HUES6 (cell line): Measurements from ENCODE around the gene PDCD7.

ENCODE experiments used
- H3K27ac ChIP-seq: 2 replicates; pipeline ENCODE4 v1.7.0; 2013; ENCODE audit warnings: low read depth, mild to moderate bottlenecking, low read length, inconsistent platforms
- H3K27me3 ChIP-seq: 2 replicates; pipeline ENCODE4 v1.6.1; 2013; ENCODE audit warnings: low read length; ENCODE audit not compliant: control insufficient read depth, insufficient read depth
- H3K36me3 ChIP-seq: 2 replicates; pipeline ENCODE4 v1.6.1; 2013; ENCODE audit warnings: low read length; ENCODE audit not compliant: control insufficient read depth, insufficient read depth
- H3K4me1 ChIP-seq: 2 replicates; pipeline ENCODE4 v1.6.1; 2013; ENCODE audit warnings: low read length; ENCODE audit not compliant: control insufficient read depth, insufficient read depth
- H3K4me3 ChIP-seq: 2 replicates; pipeline ENCODE4 v1.5.1; 2013; ENCODE audit warnings: low read depth, low read length
- H3K9ac ChIP-seq: one replicate; pipeline ENCODE4 v1.6.1; 2013; ENCODE audit warnings: mild to moderate bottlenecking, low read length
- H3K9me3 ChIP-seq: 2 replicates; pipeline ENCODE4 v1.6.1; 2013; ENCODE audit warnings: low read depth, low read length; ENCODE audit not compliant: control insufficient read depth, insufficient read depth

The PDCD7 gene

DNA sequence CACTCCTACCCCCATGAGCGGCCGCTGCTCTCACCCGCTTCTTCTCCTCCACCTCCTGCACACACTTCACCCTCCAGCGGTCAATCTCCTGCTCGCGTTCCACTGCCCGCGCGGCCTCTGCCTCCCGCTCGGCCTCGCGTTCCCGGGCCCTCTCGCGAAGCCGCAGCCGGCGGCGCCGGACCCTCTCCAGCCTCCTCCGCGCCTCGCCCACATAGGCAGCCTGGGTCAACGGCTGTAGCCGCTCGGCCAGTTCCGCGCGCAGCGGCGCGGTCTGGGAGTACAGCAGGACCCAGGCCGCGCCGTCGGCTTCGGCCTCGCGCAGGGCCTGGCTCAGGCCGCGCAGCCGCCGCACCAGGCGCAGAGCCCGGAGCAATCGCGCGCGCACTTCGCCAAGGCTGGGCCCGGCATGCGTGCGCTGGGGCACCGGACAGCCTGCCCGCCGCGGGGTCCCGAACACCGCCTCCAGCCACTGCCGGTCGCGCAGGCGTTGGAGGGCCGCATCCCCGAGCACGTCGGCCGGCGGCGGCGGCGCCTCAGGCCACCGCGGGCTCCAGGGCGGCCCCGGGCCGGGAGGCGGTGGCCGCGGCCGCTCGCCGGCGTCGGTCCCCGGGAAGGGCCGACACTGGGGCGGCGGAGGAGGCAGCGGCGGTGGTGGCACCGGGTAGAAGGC, 595 bp downstream of the PDCD7 start:
- Histone ChIP-seq H3K9ac (peak overlapping the region; percentile 75), H3K9me3 (peaks cover 23% of the 10 kb centered on the region), H3K4me1 (peaks cover 3% of the 10 kb centered on the region; the same call in 1 of the 2 replicates), H3K27me3 (no peaks in the 10 kb centered on the region), H3K4me3 (peak overlapping the region; percentile 74), H3K36me3 (peaks cover 21% of the 10 kb centered on the region), H3K27ac (peak overlapping the region; percentile 70; the same call in 1 of the 2 replicates)

GRCh38 chr15:65130941-65131340, 2.7 kb downstream of the PDCD7 start:
- Histone ChIP-seq H3K4me1 (peaks cover 3% of the 10 kb centered on the region; the same call in 1 of the 2 replicates), H3K4me3 (no peak overlapping the region), H3K27ac (no peak overlapping the region), H3K9ac (no peak overlapping the region), H3K9me3 (peaks cover 4% of the 10 kb centered on the region; the same call in 1 of the 2 replicates), H3K36me3 (peaks cover 35% of the 10 kb centered on the region), H3K27me3 (no peaks in the 10 kb centered on the region)

DNA sequence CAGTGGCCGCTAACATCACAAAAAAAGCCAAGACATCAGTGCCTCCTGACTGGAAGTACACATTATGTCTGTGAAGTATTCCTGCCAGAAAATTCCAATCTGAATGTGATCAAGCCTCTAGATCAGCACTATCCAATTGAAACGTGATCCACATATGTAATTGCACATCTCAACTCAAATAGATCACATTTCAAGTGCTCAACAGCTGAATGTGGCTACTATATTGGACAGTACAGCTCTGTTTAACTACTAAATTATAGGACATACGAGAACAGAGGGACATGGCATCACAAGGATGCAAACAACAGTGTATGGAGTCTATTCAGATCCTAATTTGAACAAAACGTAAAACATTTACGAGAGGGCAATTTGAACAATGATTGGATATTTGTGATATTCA, 18.1 kb downstream of the PDCD7 start:
- Histone ChIP-seq H3K36me3 (peaks cover 56% of the 10 kb centered on the region), H3K4me1 (no peaks in the 10 kb centered on the region), H3K4me3 (no peak overlapping the region), H3K9me3 (no peaks in the 10 kb centered on the region), H3K27me3 (no peaks in the 10 kb centered on the region), H3K9ac (no peak overlapping the region), H3K27ac (no peak overlapping the region)

GRCh38 chr15:65115086-65115485, 18.5 kb downstream of the PDCD7 start, which contains the start of gene UBAP1L:
UBAP1L (minus strand) TSS chr15:65115200; CDS start chr15:65106215, 8,985 bp downstream.
- H3K9ac ChIP-seq = no peak within 1 kb of the TSS
- H3K4me3 ChIP-seq = no peak within 1 kb of the TSS
- H3K27me3 ChIP-seq = no peaks in the 10 kb centered on the region
- no peaks in the 10 kb centered on the region for H3K4me1 ChIP-seq
- no peak within 1 kb of the TSS for H3K27ac ChIP-seq
- H3K9me3 ChIP-seq = no peaks in the 10 kb centered on the region
- peaks cover 56% of the 10 kb centered on the region for H3K36me3 ChIP-seq

GRCh38 chr15:65110676-65111292, 22.8 kb downstream of the PDCD7 start:
- H3K9ac ChIP-seq = no peak overlapping the region
- peaks cover 24% of the 10 kb centered on the region for H3K36me3 ChIP-seq
- H3K9me3 ChIP-seq = no peaks in the 10 kb centered on the region
- H3K27ac ChIP-seq = no peak overlapping the region
- H3K4me3 ChIP-seq = no peak overlapping the region
- no peaks in the 10 kb centered on the region for H3K27me3 ChIP-seq
- no peaks in the 10 kb centered on the region for H3K4me1 ChIP-seq

GRCh38 chr15:65106011-65106590, 27.5 kb downstream of the PDCD7 start:
- Histone ChIP-seq H3K36me3 (0 out of 2 replicates have a peak, but pooled peaks cover 5% of the 10 kb centered on the region), H3K9ac (no peak overlapping the region), H3K4me1 (no peaks in the 10 kb centered on the region; the same call in 1 of the 2 replicates)

GRCh38 chr15:65105038-65105437, 28.6 kb downstream of the PDCD7 start:
- H3K4me3 ChIP-seq = no peak overlapping the region
- no peaks in the 10 kb centered on the region; the same call in 1 of the 2 replicates for H3K27me3 ChIP-seq
- H3K36me3 ChIP-seq = 0 out of 2 replicates have a peak, but pooled peaks cover 13% of the 10 kb centered on the region
- no peak overlapping the region for H3K9ac ChIP-seq
- no peaks in the 10 kb centered on the region; the same call in 1 of the 2 replicates for H3K4me1 ChIP-seq
- H3K27ac ChIP-seq = no peak overlapping the region
- H3K9me3 ChIP-seq = no peaks in the 10 kb centered on the region

More at GRCh38 chr15:65106011-65106590, 27.5 kb downstream of the PDCD7 start:
- Histone ChIP-seq H3K27ac (no peak overlapping the region), H3K4me3 (no peak overlapping the region), H3K27me3 (no peaks in the 10 kb centered on the region; the same call in 1 of the 2 replicates), H3K9me3 (no peaks in the 10 kb centered on the region)

DNA sequence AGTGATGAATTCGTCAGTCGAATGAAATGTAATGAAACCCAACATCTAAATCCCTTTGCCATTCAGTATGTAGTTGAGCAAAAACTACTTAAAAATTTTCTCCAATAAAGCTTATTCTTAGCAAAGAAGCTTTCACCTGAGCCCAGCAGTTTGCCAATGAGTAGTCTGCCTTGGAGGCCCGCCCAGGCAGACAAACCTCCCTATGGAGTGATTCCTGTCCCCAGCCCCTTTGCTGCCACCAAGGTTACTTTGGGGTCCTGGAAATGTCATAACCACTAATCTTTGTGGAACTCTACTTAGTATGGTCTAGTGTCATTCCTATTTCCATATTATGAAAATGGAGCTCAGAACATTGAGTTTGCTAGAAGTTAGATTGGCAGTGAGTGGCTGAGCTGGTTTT, 30.7 kb downstream of the PDCD7 start:
- no peaks in the 10 kb centered on the region; the same call in 1 of the 2 replicates for H3K4me1 ChIP-seq
- H3K4me3 ChIP-seq = no peak overlapping the region
- H3K9ac ChIP-seq = no peak overlapping the region
- H3K36me3 ChIP-seq = peaks cover 27% of the 10 kb centered on the region
- no peak overlapping the region for H3K27ac ChIP-seq
- H3K27me3 ChIP-seq = no peaks in the 10 kb centered on the region; the same call in 1 of the 2 replicates
- no peaks in the 10 kb centered on the region for H3K9me3 ChIP-seq

GRCh38 chr15:65101891-65102708, 31.5 kb downstream of the PDCD7 start:
- Histone ChIP-seq H3K4me3 (peak overlapping the region; percentile 48; the same call in 1 of the 2 replicates), H3K4me1 (no peaks in the 10 kb centered on the region; the same call in 1 of the 2 replicates), H3K27me3 (no peaks in the 10 kb centered on the region; the same call in 1 of the 2 replicates), H3K36me3 (peaks cover 33% of the 10 kb centered on the region), H3K9ac (no peak overlapping the region), H3K9me3 (no peaks in the 10 kb centered on the region), H3K27ac (no peak overlapping the region)

GRCh38 chr15:65101411-65101890, 32.2 kb downstream of the PDCD7 start:
- Histone ChIP-seq H3K4me3 (peak overlapping the region; percentile 48; the same call in 1 of the 2 replicates), H3K36me3 (peaks cover 33% of the 10 kb centered on the region), H3K9ac (no peak overlapping the region), H3K27me3 (no peaks in the 10 kb centered on the region; the same call in 1 of the 2 replicates), H3K27ac (no peak overlapping the region), H3K9me3 (no peaks in the 10 kb centered on the region), H3K4me1 (no peaks in the 10 kb centered on the region; the same call in 1 of the 2 replicates)
